ENCODE data around the gene KIT. TPM values are rescaled to one million over a fixed set of nuclear protein-coding genes. Genes with fewer than 3 reads are reported as not detected.

The KIT gene
- polyA plus RNA-seq, 1 donor from 2014 or later: not detected

GRCh38 chr4:54707406-54707805 lies 49.6 kb downstream of the KIT start:
- H3K9me3 Mint-ChIP-seq: peaks cover 0 to 2% (median 0%) of the 10 kb centered on the region in 3 donors
- peaks cover 0 to 6% (median 5%) of the 10 kb centered on the region in 3 donors for H3K4me1 Mint-ChIP-seq
- H3K27ac Mint-ChIP-seq: no peak overlapping the region
- no peak overlapping the region for H3K4me3 Mint-ChIP-seq
- no peaks in the 10 kb centered on the region for H3K36me3 Mint-ChIP-seq
- peaks cover 8% of the 10 kb centered on the region for H3K27me3 Mint-ChIP-seq

- Mint-ChIP-seq H3K9me3 (peaks cover 0 to 2% (median 0%) of the 10 kb centered on the region in 3 donors), H3K27ac (peak overlapping the region in 1 of 3 donors; percentile 54), H3K4me1 (peaks cover 0 to 6% (median 5%) of the 10 kb centered on the region in 3 donors), H3K27me3 (peaks cover 8% of the 10 kb centered on the region), H3K4me3 (no peak overlapping the region), H3K36me3 (no peaks in the 10 kb centered on the region)
These were observed 50.9 kb downstream of the KIT start for GRCh38 chr4:54708339-54709279.

- Mint-ChIP-seq H3K27ac (no peak overlapping the region), H3K27me3 (peaks cover 6% of the 10 kb centered on the region), H3K9me3 (peaks cover 0 to 2% (median 0%) of the 10 kb centered on the region in 3 donors), H3K4me3 (peak overlapping the region in 1 of 4 donors; percentile 32), H3K36me3 (no peaks in the 10 kb centered on the region), H3K4me1 (peaks cover 0 to 6% (median 5%) of the 10 kb centered on the region in 3 donors)
These were observed 51.6 kb downstream of the KIT start for GRCh38 chr4:54709400-54709799.

GRCh38 chr4:54712206-54712605 lies 54.4 kb downstream of the KIT start:
- no peaks in the 10 kb centered on the region for H3K36me3 Mint-ChIP-seq
- H3K4me1 Mint-ChIP-seq: peaks cover 0 to 6% (median 5%) of the 10 kb centered on the region in 3 donors
- H3K27ac Mint-ChIP-seq: peak overlapping the region in 1 of 3 donors; percentile 5
- peaks cover 6% of the 10 kb centered on the region for H3K27me3 Mint-ChIP-seq
- H3K4me3 Mint-ChIP-seq: no peak overlapping the region
- H3K9me3 Mint-ChIP-seq: peaks cover 0 to 2% (median 0%) of the 10 kb centered on the region in 3 donors

GRCh38 chr4:54714631-54715030 lies 56.9 kb downstream of the KIT start:
- H3K9me3 Mint-ChIP-seq: no peaks in the 10 kb centered on the region
- H3K4me1 Mint-ChIP-seq: peaks cover 0 to 5% (median under 1%) of the 10 kb centered on the region in 3 donors
- no peaks in the 10 kb centered on the region for H3K36me3 Mint-ChIP-seq
- H3K4me3 Mint-ChIP-seq: no peak overlapping the region
- peaks cover 3% of the 10 kb centered on the region for H3K27me3 Mint-ChIP-seq
- no peak overlapping the region for H3K27ac Mint-ChIP-seq

- no peaks in the 10 kb centered on the region for H3K9me3 Mint-ChIP-seq
- no peak overlapping the region for H3K4me3 Mint-ChIP-seq
- peaks cover 0 to 3% (median 0%) of the 10 kb centered on the region in 3 donors for H3K4me1 Mint-ChIP-seq
- no peak overlapping the region for H3K27ac Mint-ChIP-seq
- H3K36me3 Mint-ChIP-seq: no peaks in the 10 kb centered on the region
- H3K27me3 Mint-ChIP-seq: no peaks in the 10 kb centered on the region
These were observed 58.8 kb downstream of the KIT start for GRCh38 chr4:54716478-54717065.

GRCh38 chr4:54717694-54718093 lies 59.9 kb downstream of the KIT start:
- H3K4me1 Mint-ChIP-seq: no peaks in the 10 kb centered on the region
- H3K27me3 Mint-ChIP-seq: no peaks in the 10 kb centered on the region
- no peak overlapping the region for H3K4me3 Mint-ChIP-seq
- H3K27ac Mint-ChIP-seq: no peak overlapping the region
- no peaks in the 10 kb centered on the region for H3K36me3 Mint-ChIP-seq
- H3K9me3 Mint-ChIP-seq: no peaks in the 10 kb centered on the region

- Mint-ChIP-seq H3K27me3 (no peaks in the 10 kb centered on the region), H3K27ac (no peak overlapping the region), H3K4me1 (no peaks in the 10 kb centered on the region), H3K4me3 (no peak overlapping the region), H3K9me3 (no peaks in the 10 kb centered on the region), H3K36me3 (no peaks in the 10 kb centered on the region)
These were observed 61.6 kb downstream of the KIT start for GRCh38 chr4:54719378-54719777.

GRCh38 chr4:54723220-54723619 lies 65.5 kb downstream of the KIT start:
- H3K4me1 Mint-ChIP-seq: peaks cover 7 to 12% (median 12%) of the 10 kb centered on the region in 3 donors
- no peaks in the 10 kb centered on the region for H3K27me3 Mint-ChIP-seq
- H3K36me3 Mint-ChIP-seq: peaks cover 2% of the 10 kb centered on the region
- no peak overlapping the region for H3K27ac Mint-ChIP-seq
- H3K9me3 Mint-ChIP-seq: no peaks in the 10 kb centered on the region
- no peak overlapping the region for H3K4me3 Mint-ChIP-seq

- Mint-ChIP-seq H3K9me3 (no peaks in the 10 kb centered on the region), H3K27ac (no peak overlapping the region), H3K4me3 (no peak overlapping the region), H3K4me1 (peaks cover 13 to 18% (median 18%) of the 10 kb centered on the region in 3 donors), H3K36me3 (peaks cover 2% of the 10 kb centered on the region), H3K27me3 (no peaks in the 10 kb centered on the region)
These were observed 66.1 kb downstream of the KIT start for GRCh38 chr4:54723820-54724219.

- Mint-ChIP-seq H3K36me3 (peaks cover 2% of the 10 kb centered on the region), H3K27ac (peak overlapping the region in 1 of 3 donors; percentile 33), H3K4me1 (peaks cover 17 to 24% (median 23%) of the 10 kb centered on the region in 3 donors), H3K27me3 (no peaks in the 10 kb centered on the region), H3K4me3 (no peak overlapping the region), H3K9me3 (no peaks in the 10 kb centered on the region)
These were observed 69.2 kb downstream of the KIT start for GRCh38 chr4:54726907-54727306.

GRCh38 chr4:54727346-54727745 lies 69.6 kb downstream of the KIT start:
- peak overlapping the region in 1 of 3 donors; percentile 33 for H3K27ac Mint-ChIP-seq

GRCh38 chr4:54728368-54728767 lies 70.6 kb downstream of the KIT start:
- no peaks in the 10 kb centered on the region for H3K9me3 Mint-ChIP-seq
- peaks cover 2% of the 10 kb centered on the region for H3K36me3 Mint-ChIP-seq
- H3K27ac Mint-ChIP-seq: no peak overlapping the region
- no peaks in the 10 kb centered on the region for H3K27me3 Mint-ChIP-seq
- peaks cover 17 to 24% (median 23%) of the 10 kb centered on the region in 3 donors for H3K4me1 Mint-ChIP-seq
- peak overlapping the region in 1 of 4 donors; percentile 23 for H3K4me3 Mint-ChIP-seq

More at GRCh38 chr4:54727346-54727745, 69.6 kb downstream of the KIT start:
- Mint-ChIP-seq H3K4me3 (no peak overlapping the region), H3K27me3 (no peaks in the 10 kb centered on the region), H3K9me3 (no peaks in the 10 kb centered on the region), H3K36me3 (peaks cover 2% of the 10 kb centered on the region), H3K4me1 (peaks cover 17 to 24% (median 23%) of the 10 kb centered on the region in 3 donors)

- H3K27me3 Mint-ChIP-seq: no peaks in the 10 kb centered on the region
- no peaks in the 10 kb centered on the region for H3K9me3 Mint-ChIP-seq
- H3K27ac Mint-ChIP-seq: no peak overlapping the region
- peaks cover 2% of the 10 kb centered on the region for H3K36me3 Mint-ChIP-seq
- H3K4me3 Mint-ChIP-seq: no peak overlapping the region
- H3K4me1 Mint-ChIP-seq: peaks cover 17 to 24% (median 23%) of the 10 kb centered on the region in 3 donors
These were observed 71.5 kb downstream of the KIT start for GRCh38 chr4:54729256-54729655.

GRCh38 chr4:54730581-54730980 lies 72.8 kb downstream of the KIT start:
- no peak overlapping the region for H3K4me3 Mint-ChIP-seq
- peaks cover 17 to 24% (median 23%) of the 10 kb centered on the region in 3 donors for H3K4me1 Mint-ChIP-seq
- no peaks in the 10 kb centered on the region for H3K27me3 Mint-ChIP-seq
- peaks cover 2% of the 10 kb centered on the region for H3K36me3 Mint-ChIP-seq
- H3K9me3 Mint-ChIP-seq: no peaks in the 10 kb centered on the region
- no peak overlapping the region for H3K27ac Mint-ChIP-seq
